H9 (cell line): Measurements from ENCODE around the gene WT1. TPM values are rescaled to one million over a fixed set of nuclear protein-coding genes. Genes with fewer than 3 reads are reported as not detected.

Source experiments
- DNase-seq: peaks from one replicate; pipeline ENCODE4 v3.0.0-alpha.2; 2017
- H2AFZ ChIP-seq: one replicate; pipeline ENCODE4 v1.6.1; 2013; ENCODE audit warnings: mild to moderate bottlenecking, low read length, control low read depth, moderate library complexity
- H2AK5ac ChIP-seq: 2 replicates; pipeline ENCODE4 v1.6.1; 2013; ENCODE audit warnings: low read length, control low read depth, mixed read lengths; ENCODE audit not compliant: insufficient read length
- H2BK120ac ChIP-seq: one replicate; pipeline ENCODE4 v1.6.1; 2013; ENCODE audit warnings: low read depth, mild to moderate bottlenecking, low read length, control low read depth, inconsistent platforms; ENCODE audit not compliant: poor library complexity, severe bottlenecking
- H2BK12ac ChIP-seq: 2 replicates; pipeline ENCODE4 v1.6.1; 2013; ENCODE audit warnings: low read length, control low read depth, mixed read lengths, low read depth; ENCODE audit not compliant: insufficient read length
- H2BK15ac ChIP-seq: 2 replicates; pipeline ENCODE4 v1.6.1; 2013; ENCODE audit warnings: low read depth, low read length, control low read depth
- H2BK20ac ChIP-seq: one replicate; pipeline ENCODE4 v1.6.1; 2013; ENCODE audit warnings: low read depth, mild to moderate bottlenecking, low read length, control low read depth, inconsistent platforms; ENCODE audit not compliant: poor library complexity, severe bottlenecking
- H2BK5ac ChIP-seq: 2 replicates; pipeline ENCODE4 v1.6.1; 2013; ENCODE audit warnings: low read length, control low read depth, mixed read lengths; ENCODE audit not compliant: insufficient read length
- H3K14ac ChIP-seq: 2 replicates; pipeline ENCODE4 v1.6.1; 2013; ENCODE audit warnings: low read length, control low read depth; ENCODE audit not compliant: insufficient read depth
- H3K18ac ChIP-seq: 2 replicates; pipeline ENCODE4 v1.6.1; 2013; ENCODE audit warnings: low read depth, mild to moderate bottlenecking, mixed read lengths, low read length, control low read depth; ENCODE audit not compliant: insufficient read length
- H3K23ac ChIP-seq: 2 replicates; pipeline ENCODE4 v1.6.1; 2013; ENCODE audit warnings: low read length, control low read depth, mixed read lengths, low read depth; ENCODE audit not compliant: insufficient read length
- H3K23me2 ChIP-seq: 2 replicates; pipeline ENCODE4 v1.6.1; 2013; ENCODE audit warnings: low read depth, mild to moderate bottlenecking, mixed read lengths, low read length, control low read depth; ENCODE audit not compliant: insufficient read length, poor library complexity, severe bottlenecking
- H3K27ac ChIP-seq: 2 replicates; pipeline ENCODE4 v1.5.1; 2013; ENCODE audit warnings: low read length, control low read depth, mixed read lengths, low read depth; ENCODE audit not compliant: insufficient read length
- H3K27me3 ChIP-seq: 2 replicates; pipeline ENCODE4 v1.6.1; 2013; ENCODE audit warnings: low read length, control low read depth, inconsistent platforms; ENCODE audit not compliant: insufficient read depth
- H3K4ac ChIP-seq: 2 replicates; pipeline ENCODE4 v1.6.1; 2013; ENCODE audit warnings: low read depth, mild to moderate bottlenecking, control low read depth, inconsistent platforms, low read length, moderate library complexity
- H3K4me1 ChIP-seq: 2 replicates; pipeline ENCODE4 v1.6.1; 2013; ENCODE audit warnings: low read length, control low read depth, inconsistent platforms; ENCODE audit not compliant: insufficient read depth
- H3K4me2 ChIP-seq: 2 replicates; pipeline ENCODE4 v1.6.1; 2013; ENCODE audit warnings: low read length, control low read depth, mixed read lengths; ENCODE audit not compliant: insufficient read length, insufficient read depth
- H3K56ac ChIP-seq: 2 replicates; pipeline ENCODE4 v1.6.1; 2013; ENCODE audit warnings: low read depth, mild to moderate bottlenecking, mixed read lengths, low read length, control low read depth; ENCODE audit not compliant: insufficient read length
- H3K79me1 ChIP-seq: 2 replicates; pipeline ENCODE4 v1.6.1; 2013; ENCODE audit warnings: low read depth, mild to moderate bottlenecking, moderate library complexity, low read length, control low read depth, inconsistent platforms; ENCODE audit not compliant: insufficient read depth, poor library complexity, severe bottlenecking
- H3K79me2 ChIP-seq: 2 replicates; pipeline ENCODE4 v1.6.1; 2013; ENCODE audit warnings: low read length, control low read depth, inconsistent platforms; ENCODE audit not compliant: insufficient read depth
- H3K9ac ChIP-seq: 2 replicates; pipeline ENCODE4 v1.6.1; 2013; ENCODE audit warnings: low read length, control low read depth, mixed read lengths; ENCODE audit not compliant: insufficient read length; ENCODE audit errors: extremely low read depth
- H3K9me3 ChIP-seq: one replicate; pipeline ENCODE4 v1.6.1; 2013; ENCODE audit warnings: low read depth, low read length, inconsistent platforms; ENCODE audit not compliant: control insufficient read depth
- H3T11ph ChIP-seq: one replicate; pipeline ENCODE4 v1.6.1; 2013; ENCODE audit warnings: mild to moderate bottlenecking, low read length, control low read depth, inconsistent platforms
- H4K20me1 ChIP-seq: one replicate; pipeline ENCODE4 v1.6.1; 2013; ENCODE audit not compliant: control insufficient read depth, insufficient read length, insufficient read depth
- H4K5ac ChIP-seq: 2 replicates; pipeline ENCODE4 v1.6.1; 2013; ENCODE audit warnings: low read depth, mild to moderate bottlenecking, mixed read lengths, low read length, control low read depth; ENCODE audit not compliant: insufficient read length
- H4K8ac ChIP-seq: replicated peaks from 2 replicates; pipeline ENCODE4 v1.6.1; 2013; ENCODE audit warnings: low read length, control low read depth, mixed read lengths, low read depth; ENCODE audit not compliant: insufficient read length
- H4K91ac ChIP-seq: 2 replicates; pipeline ENCODE4 v1.6.1; 2013; ENCODE audit warnings: low read depth, mild to moderate bottlenecking, moderate library complexity, mixed read lengths, low read length, control low read depth; ENCODE audit not compliant: insufficient read length
- H3K27ac Mint-ChIP-seq, 3 experiments: 2 replicates in 2 of 3; 3 replicates in 1 of 3; pipeline ENCODE4 v1.8.0; 2020 to 2021; ENCODE audit warnings: mixed read lengths in 3 of 3, mild to moderate bottlenecking in 1 of 3, moderate library complexity in 1 of 3
- H3K27me3 Mint-ChIP-seq: 2 replicates; pipeline ENCODE4 v1.8.0; 2021; ENCODE audit warnings: low read depth, mild to moderate bottlenecking, moderate library complexity, mixed read lengths
- H3K36me3 Mint-ChIP-seq, 3 experiments: 2 replicates in 2 of 3; 3 replicates in 1 of 3; pipeline ENCODE4 v1.8.0; 2020 to 2021; ENCODE audit warnings: low read depth in 3 of 3, mixed read lengths in 3 of 3; ENCODE audit not compliant: insufficient read depth in 1 of 3
- H3K4me1 Mint-ChIP-seq, 2 experiments: 2 replicates each; pipeline ENCODE4 v1.8.0; 2020; ENCODE audit warnings: mixed read lengths in 2 of 2
- H3K4me3 Mint-ChIP-seq, 2 experiments: 2 replicates in 1 of 2; 3 replicates in 1 of 2; pipeline ENCODE4 v1.8.0; 2020 to 2021; ENCODE audit warnings: mild to moderate bottlenecking in 2 of 2, mixed read lengths in 2 of 2, moderate library complexity in 1 of 2
- H3K9me3 Mint-ChIP-seq, 2 experiments: 2 replicates in 1 of 2; 3 replicates in 1 of 2; pipeline ENCODE4 v1.8.0; 2020; ENCODE audit warnings: mild to moderate bottlenecking in 2 of 2, mixed read lengths in 2 of 2, moderate library complexity in 1 of 2
- CTCF ChIP-seq: fragments of 200-600 bp; sonication (generic); conservative IDR thresholded peaks from 3 replicates; pipeline ENCODE4 v1.8.0; 2021; ENCODE audit warnings: antibody characterized with exemption, mild to moderate bottlenecking
- WGBS: extraction: QIAGEN DNeasy Blood & Tissue Kit; methylation state at CpG from one replicate; pipeline ENCODE4 v1.1.7; 2013; ENCODE audit warnings: missing lambda C conversion rate, low lambda C conversion rate, mixed read lengths; ENCODE audit not compliant: insufficient read length; ENCODE audit errors: extremely low coverage; 5-methylcytosine and 5-hydroxymethylcytosine counted together
- total RNA-seq: library from RNA; stranded (reverse); gene quantifications from 2 replicates; pipeline ENCODE4 v1.2.1, GENCODE V29; 2021

The WT1 gene
- total RNA-seq, 1 experiment from 2014 or later: 0.20 TPM

- no peak for DNase-seq
- Histone ChIP-seq H3T11ph (no peak overlapping the region), H3K18ac (no peak overlapping the region), H3K9me3 (no peaks in the 10 kb centered on the region), H2BK120ac (no peak overlapping the region), H3K23me2 (no peaks in the 10 kb centered on the region), H2BK12ac (no peak overlapping the region), H2BK5ac (no peak overlapping the region), H3K56ac (no peak overlapping the region), H2AFZ (no peak overlapping the region), H3K27ac (no peak overlapping the region), H4K5ac (no peak overlapping the region), H3K4me2 (no peak overlapping the region), H4K8ac (no peak overlapping the region), H3K9ac (no peak overlapping the region), H4K20me1 (no peaks in the 10 kb centered on the region), H2BK15ac (no peak overlapping the region), H3K14ac (no peak overlapping the region), H3K79me2 (no peaks in the 10 kb centered on the region), H3K23ac (no peak overlapping the region), H3K27me3 (no peaks in the 10 kb centered on the region), H3K4me1 (no peaks in the 10 kb centered on the region), H4K91ac (no peak overlapping the region), H2BK20ac (no peak overlapping the region), H3K79me1 (no peaks in the 10 kb centered on the region), H2AK5ac (no peak overlapping the region), H3K4ac (no peak overlapping the region)
- H3K4me3 Mint-ChIP-seq: no peak overlapping the region
- no peaks in the 10 kb centered on the region; a peak in 1 of 7 replicates for H3K36me3 Mint-ChIP-seq
- H3K9me3 Mint-ChIP-seq: no peaks in the 10 kb centered on the region
- no peak overlapping the region for H3K27ac Mint-ChIP-seq
- no CpG with 5 or more reads among the region's 2 CpGs for WGBS
- H3K4me1 Mint-ChIP-seq: peaks cover 10 to 15% of the 10 kb centered on the region in 2 experiments
- peaks cover 12% of the 10 kb centered on the region for H3K27me3 Mint-ChIP-seq
- no peak for TF ChIP-seq CTCF
These were observed 20.4 kb downstream of the WT1 start for GRCh38 chr11:32414925-32415324.
